ENCODE measurements around the gene FITM1.
A peak's percentile ranks its signal among the peaks of the same experiment; 100 is the strongest.

DNA sequence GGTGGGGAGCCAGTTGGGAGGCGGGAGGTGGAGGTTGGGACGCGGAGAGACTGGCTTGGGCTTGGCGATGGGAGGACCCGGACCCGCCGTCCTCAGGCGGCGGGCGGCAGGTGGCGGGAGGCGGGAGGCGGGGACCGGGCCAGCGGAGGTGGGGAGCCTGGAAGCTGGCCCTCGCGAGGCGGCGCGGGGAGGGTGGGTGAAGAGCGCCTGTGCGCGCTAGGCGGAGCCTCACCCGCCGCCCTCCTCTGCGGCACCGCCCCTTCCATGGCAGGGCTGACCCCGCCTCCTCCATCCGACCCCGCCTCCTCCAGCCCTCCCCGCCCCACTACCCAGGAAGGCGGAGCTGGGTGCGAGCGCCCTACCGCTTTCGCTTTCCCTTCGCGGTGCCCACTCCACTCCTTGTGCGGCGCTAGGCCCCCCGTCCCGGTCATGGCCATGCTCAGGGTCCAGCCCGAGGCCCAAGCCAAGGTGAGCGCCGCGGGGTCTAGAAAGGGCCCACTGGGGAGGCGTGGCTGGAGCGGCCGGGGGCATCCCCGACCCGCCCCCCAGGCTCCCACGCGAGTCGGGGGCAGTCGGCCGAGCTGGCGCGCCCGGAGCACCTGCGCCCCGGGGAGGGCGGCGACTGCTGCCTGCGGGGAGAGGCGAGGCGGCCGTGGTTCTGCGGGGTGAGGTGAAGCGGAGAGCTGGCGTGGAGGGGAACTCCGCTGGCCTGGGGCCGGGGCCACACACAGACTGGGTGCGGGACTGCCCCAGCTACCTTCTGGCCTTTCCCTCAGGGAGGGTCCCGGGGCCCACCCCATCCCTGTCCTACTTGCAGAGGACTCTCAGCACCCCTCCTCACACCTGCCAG lies 5.6 kb downstream of the FITM1 start, which contains the start of gene PSME1:
- TF ChIP-seq EZH2 (IDR thresholded peaks at IDR 0.05): no peak
- TF ChIP-seq POLR2AphosphoS5 (IDR thresholded peaks at IDR 0.05; ENCODE audit: borderline replicate concordance, low read depth, low read length): peak; percentile 71; the same call in 1 of the 2 replicates
- peak; percentile 77 for TF ChIP-seq FOXP2 (optimal IDR thresholded peaks at IDR 0.05; ENCODE audit: control extremely low read depth, extremely low read length, insufficient read depth)

Data from SK-N-MC (cell line).